Measurements from ENCODE around the gene SPTSSA. TPM values are rescaled to one million over a fixed set of nuclear protein-coding genes. Genes with fewer than 3 reads are reported as not detected.

The SPTSSA gene
- 9.2 and 10.4 TPM in 2 replicates for total RNA-seq

DNA sequence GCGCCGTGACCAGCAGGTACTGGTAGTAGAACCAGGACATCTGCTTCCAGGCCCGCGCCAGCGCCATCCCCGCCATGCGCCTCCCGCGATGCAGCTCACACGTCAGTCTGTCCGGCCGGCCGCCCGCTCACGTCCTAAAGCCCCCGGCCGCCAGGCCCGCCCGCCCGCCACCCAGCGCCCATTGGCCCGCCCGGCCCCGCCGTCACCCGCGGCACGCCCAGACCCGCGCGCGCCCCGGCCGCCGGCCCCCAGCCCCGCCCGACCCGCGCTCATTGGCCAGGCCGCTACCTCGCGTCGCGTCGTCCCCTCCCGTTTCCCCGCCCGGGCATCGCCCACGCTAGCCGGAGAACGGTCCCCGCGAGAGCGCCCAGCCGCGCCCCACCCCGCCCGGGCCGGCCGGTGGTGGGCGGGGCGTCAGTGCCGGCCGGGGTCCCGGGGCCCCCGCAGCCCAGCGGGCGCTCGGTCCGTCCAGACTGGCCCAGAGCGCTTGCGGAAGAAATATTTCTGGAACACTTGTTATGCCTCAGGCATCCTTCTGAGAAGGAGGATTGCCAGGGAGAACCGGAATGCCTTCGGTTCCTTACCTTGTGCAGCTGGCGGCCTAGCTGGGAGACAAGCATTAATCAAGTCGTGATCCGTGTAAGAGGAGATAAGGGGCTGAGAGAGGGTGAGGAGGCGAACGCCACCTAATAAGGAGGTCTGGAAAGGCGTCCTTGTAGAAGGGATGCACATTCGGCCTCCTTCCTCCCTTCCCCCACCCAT, at the start of gene SPTSSA:
Gene SPTSSA (minus strand): TSS at position 109 of the 762 bp plus-strand sequence. CDS start 33 bp downstream, at position 76.

Other genes starting within 250 kb of the SPTSSA start
- 36.1 and 41.3 TPM in 2 replicates for gene EAPP, start 77.5 kb upstream of the SPTSSA start, total RNA-seq
- gene SNX6, start 167.9 kb upstream of the SPTSSA start, total RNA-seq: 165 and 171 TPM in 2 replicates